GM12865 (cell line): ENCODE data around the gene UBXN2A.

Source experiments
- DNase-seq: peaks from one replicate; pipeline ENCODE4 v3.0.0; 2010; ENCODE audit warnings: low read depth
- H3K4me3 ChIP-seq: 2 replicates; pipeline ENCODE4 v1.5.1; 2011; ENCODE audit warnings: mild to moderate bottlenecking, low read depth, low read length, control low read depth
- TF ChIP-seq, protein P1 (sequence below): IDR thresholded peaks from 2 replicates; pipeline ENCODE4 v1.5.1; 2011; ENCODE audit warnings: low read length, control low read depth, low read depth, inconsistent platforms; ENCODE audit not compliant: insufficient read depth; ENCODE audit errors: missing control alignments

Gene UBXN2A

DNA sequence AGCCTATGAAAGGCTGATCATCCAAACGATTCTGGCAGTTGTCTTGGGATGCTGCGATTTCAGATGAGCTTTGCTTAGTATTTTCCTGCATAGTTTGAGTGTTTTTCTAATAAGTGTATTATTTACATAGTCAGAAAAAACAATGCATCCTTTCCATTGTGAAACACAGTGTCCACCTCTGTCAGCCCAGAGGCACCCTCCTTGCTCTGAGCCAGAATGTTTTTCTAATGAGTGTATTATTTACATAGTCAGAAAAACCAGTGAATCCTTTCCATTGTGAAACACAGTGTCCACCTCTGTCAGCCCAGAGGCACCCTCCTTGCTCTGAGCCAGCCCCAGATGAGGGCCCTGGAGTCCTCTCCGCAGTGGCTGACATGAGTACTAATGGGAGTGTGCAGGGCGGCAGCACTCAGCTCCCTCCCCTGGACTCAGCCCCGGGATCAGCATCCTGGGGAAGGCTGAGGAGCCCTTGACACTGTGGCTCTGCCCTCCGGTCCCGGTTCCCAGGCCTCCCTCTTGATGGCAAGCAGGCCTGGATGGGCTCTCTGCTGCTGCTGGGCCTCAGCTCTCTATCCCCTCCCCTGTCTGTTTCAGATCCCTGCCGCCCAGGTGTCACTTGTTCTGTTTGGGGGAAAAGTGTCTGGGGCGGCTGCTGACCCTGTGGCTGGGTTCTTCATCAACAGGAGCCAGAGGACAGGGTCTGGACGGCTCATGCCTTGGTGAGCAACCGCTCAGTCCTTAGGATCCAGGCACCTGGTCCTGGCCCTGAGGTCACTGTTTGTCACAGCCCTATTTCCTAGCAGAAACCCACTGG, 75.5 kb downstream of the UBXN2A start:
- DNase-seq = no peak
- TF ChIP-seq, protein P1, sequence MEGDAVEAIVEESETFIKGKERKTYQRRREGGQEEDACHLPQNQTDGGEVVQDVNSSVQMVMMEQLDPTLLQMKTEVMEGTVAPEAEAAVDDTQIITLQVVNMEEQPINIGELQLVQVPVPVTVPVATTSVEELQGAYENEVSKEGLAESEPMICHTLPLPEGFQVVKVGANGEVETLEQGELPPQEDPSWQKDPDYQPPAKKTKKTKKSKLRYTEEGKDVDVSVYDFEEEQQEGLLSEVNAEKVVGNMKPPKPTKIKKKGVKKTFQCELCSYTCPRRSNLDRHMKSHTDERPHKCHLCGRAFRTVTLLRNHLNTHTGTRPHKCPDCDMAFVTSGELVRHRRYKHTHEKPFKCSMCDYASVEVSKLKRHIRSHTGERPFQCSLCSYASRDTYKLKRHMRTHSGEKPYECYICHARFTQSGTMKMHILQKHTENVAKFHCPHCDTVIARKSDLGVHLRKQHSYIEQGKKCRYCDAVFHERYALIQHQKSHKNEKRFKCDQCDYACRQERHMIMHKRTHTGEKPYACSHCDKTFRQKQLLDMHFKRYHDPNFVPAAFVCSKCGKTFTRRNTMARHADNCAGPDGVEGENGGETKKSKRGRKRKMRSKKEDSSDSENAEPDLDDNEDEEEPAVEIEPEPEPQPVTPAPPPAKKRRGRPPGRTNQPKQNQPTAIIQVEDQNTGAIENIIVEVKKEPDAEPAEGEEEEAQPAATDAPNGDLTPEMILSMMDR = no peak
- H3K4me3 ChIP-seq = no peak overlapping the region

- DNase-seq = no peak
- no peak overlapping the region for H3K4me3 ChIP-seq
- TF ChIP-seq, protein P1 = no peak
These were observed 76.1 kb downstream of the UBXN2A start for GRCh38 chr2:24016376-24016761.

GRCh38 chr2:24016853-24017703, 76.8 kb downstream of the UBXN2A start:
- no peak overlapping the region for H3K4me3 ChIP-seq
- TF ChIP-seq, protein P1 = no peak
- DNase-seq = no peak

DNA sequence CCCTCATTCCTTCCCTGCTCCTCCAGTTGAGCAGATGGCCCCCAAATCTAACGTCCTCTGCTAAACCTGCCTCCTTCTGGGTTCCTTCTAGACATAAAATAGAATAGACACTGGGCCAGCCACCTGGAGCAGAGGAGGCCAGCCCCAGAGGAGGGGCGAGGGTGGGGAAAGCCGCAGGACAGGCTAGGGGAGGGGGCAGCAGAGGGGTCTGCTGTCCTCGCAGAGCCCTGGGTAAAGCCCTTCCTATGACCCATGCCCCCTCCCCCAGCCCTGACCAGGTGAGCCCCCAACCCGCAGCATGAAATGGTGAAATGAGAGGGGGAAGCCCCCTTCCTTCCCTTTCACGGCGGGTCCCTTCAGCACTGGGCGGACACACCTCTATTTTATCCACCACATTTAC, 77.4 kb downstream of the UBXN2A start:
- H3K4me3 ChIP-seq = no peak overlapping the region
- no peak for DNase-seq
- TF ChIP-seq, protein P1 = no peak

- no peak for DNase-seq
- TF ChIP-seq, protein P1 = no peak
- H3K4me3 ChIP-seq = no peak overlapping the region
These were observed 78.0 kb downstream of the UBXN2A start for GRCh38 chr2:24018241-24018640.

- TF ChIP-seq, protein P1 = no peak
- H3K4me3 ChIP-seq = no peak overlapping the region
These were observed 79.5 kb downstream of the UBXN2A start for GRCh38 chr2:24019729-24020128.

DNA sequence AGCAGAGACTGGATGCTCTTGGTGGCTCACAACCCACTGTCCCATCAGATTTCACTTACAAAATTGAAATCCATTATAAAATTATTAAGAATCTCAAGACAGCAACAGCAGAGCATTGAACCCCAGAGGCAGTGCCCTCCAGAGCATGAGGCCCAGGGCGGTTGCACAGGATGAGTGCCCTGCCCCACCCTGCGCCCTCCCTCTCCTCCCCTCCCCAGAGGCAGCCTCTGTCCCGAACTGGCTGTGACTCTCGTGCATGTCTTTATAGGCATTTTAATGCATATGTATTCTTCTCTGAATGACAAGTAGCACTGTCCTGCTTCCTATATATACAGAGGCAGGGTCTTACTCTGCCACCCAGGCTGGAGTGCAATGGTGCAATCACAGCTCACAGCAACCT, 80.0 kb downstream of the UBXN2A start:
- DNase-seq = no peak
- TF ChIP-seq, protein P1 = no peak
- no peak overlapping the region for H3K4me3 ChIP-seq

More at GRCh38 chr2:24019729-24020128, 79.5 kb downstream of the UBXN2A start:
- DNase-seq = no peak
